GM19397 (cell line): ENCODE data around the gene BMP8A.
A peak's percentile ranks its signal among the peaks of the same experiment; 100 is the strongest.
"Not testable (repeated sequence)": the region's sequence is repeated elsewhere in the genome, so short reads cannot be mapped to it uniquely, and the experiment has no call there.

Experiments
- ATAC-seq: cut with Tn5 transposase; IDR thresholded peaks from one replicate; pipeline ENCODE4 v1.9.1; 2021; ENCODE audit warnings: mild to moderate bottlenecking, moderate library complexity; ENCODE audit not compliant: unreplicated experiment

BMP8A gene

GRCh38 chr1:39525366-39526165 lies 34.1 kb downstream of the BMP8A start:
- ATAC-seq = peak; percentile 96

DNA sequence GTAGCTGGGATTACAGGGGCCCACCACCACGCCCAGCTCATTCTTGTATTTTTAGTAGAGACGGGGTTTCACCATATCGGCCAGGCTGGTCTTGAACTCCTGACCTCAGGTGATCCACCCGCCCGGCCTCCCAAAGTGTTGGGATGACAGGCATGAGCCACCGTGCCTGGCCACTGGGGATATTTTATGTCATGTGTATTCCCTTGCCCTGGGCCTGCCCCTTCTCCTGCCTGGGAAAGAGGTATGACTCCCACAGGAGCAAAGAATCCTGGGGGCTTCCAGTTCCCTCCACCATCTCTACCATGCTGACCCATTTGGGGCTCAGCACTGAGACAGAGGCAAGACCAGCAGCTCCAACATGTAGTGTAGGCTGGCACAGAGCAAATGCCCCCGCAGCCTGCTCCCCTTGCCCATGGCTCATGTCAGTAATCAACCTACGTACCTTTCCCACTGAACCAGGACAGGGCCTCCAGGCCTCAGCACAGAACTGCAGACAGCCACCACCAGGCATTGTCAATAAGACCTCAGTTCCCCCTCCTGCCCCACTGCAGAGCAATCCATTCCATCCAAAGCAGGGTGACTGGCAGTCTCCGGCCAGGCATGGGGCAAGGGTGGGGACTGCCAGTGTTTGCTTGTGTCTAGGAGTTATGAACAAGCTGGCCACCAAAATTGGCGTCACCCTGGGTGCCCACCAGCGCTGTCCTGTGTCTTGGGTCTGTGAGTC lies 35.2 kb downstream of the BMP8A start:
- ATAC-seq = no peak

- not testable (repeated sequence) for ATAC-seq
Measured at GRCh38 chr1:39527190-39527579, 35.7 kb downstream of the BMP8A start.

GRCh38 chr1:39528082-39528481 lies 36.6 kb downstream of the BMP8A start:
- ATAC-seq = no peak

DNA sequence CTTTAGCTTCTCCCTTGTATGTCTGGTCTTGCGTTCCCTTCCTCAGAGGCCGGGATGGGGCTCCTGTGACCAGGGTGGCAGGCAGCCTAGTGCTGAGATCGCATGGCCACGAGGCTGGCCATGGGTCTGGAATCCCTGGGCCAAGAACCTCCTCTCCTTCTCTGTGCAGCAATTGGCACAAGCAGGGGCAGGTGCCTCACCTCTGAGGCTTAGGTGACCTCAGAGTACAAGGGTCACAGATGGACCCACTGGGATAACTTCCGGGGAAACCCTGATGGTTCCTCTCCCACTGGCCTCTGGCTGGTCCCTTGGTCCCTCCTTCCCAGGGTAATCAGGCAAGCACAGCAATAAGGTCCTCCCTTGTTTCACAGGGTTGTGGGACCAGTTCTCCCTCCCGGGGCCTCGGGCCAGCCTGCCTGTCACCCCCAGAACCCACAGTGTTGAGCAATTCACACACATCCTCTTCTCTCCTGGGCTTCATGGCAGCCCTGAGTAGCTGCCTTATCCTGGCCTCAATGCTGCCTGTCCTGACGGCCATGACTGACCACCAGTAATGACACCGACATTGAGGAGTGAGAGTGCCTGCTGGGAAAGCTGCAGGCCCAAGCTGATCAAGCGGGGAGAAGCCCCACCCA lies 38.6 kb downstream of the BMP8A start:
- ATAC-seq = no peak

GRCh38 chr1:39531526-39531925 lies 40.1 kb downstream of the BMP8A start:
- ATAC-seq = no peak

DNA sequence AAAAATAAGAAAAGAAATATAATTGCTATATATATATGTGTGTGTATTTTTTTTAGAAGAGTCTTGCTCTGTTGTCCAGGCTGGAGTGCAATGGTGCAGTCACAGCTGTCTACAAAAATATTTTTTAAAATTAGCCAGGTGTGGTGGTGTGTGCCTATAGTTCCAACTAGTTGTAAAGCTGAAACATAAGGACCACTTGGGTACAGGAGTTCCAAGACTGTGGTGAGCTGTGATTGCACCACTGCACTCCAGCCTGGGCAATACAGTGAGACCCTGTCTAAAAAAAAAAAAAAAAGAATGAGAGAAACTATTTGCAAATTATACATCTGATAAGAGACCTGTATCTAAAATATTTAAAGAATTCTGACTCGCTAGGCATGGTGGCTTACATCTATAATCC lies 42.0 kb downstream of the BMP8A start:
- no peak for ATAC-seq

- no peak for ATAC-seq
Measured at GRCh38 chr1:39538531-39539251, 47.3 kb downstream of the BMP8A start.

GRCh38 chr1:39539252-39539790 lies 47.9 kb downstream of the BMP8A start:
- no peak for ATAC-seq

GRCh38 chr1:39540504-39541031 lies 49.1 kb downstream of the BMP8A start:
- no peak for ATAC-seq

- no peak for ATAC-seq
Measured at GRCh38 chr1:39542924-39543323, 51.5 kb downstream of the BMP8A start.

DNA sequence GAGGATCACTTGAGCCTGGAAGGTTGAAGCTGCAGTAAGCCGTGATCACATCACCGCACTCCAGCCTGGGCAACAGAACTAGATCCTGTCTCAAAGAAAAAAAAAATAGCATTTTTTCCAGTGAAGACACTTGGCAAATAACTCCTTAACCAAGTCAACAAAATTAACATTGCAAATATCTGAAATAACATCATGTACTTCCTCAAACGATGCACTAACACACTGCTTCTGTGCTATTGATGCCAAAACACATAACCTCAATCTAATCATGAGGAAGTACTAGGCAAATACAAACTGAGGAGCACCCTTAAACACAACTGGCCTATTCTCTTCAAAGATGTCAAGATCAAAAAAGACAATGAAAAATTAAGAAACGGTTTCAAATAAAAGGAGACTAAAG lies 52.9 kb downstream of the BMP8A start:
- no peak for ATAC-seq

- ATAC-seq = no peak
Measured at GRCh38 chr1:39545531-39545930, 54.1 kb downstream of the BMP8A start.

- no peak for ATAC-seq
Measured at GRCh38 chr1:39554277-39554676, 62.8 kb downstream of the BMP8A start.

DNA sequence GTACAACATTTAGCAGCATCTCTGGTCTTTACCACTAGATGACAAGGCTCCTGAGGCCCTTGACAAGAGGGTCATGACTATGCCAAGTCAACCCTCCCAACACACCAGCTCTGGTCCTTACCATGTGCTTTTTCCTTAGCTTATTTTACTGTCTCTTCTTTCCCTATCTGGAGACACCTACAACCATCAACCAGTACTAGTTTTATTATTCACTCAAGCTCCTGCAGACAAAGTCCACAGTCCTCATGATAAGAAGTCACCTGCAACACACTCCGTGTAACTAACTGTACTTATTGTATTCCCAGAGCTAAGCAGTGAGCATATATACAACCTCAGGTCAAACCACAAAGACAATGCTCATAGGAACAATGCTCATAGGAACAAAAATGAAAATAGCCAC lies 69.8 kb downstream of the BMP8A start:
- no peak for ATAC-seq

GRCh38 chr1:39562886-39563285 lies 71.5 kb downstream of the BMP8A start:
- no peak for ATAC-seq

DNA sequence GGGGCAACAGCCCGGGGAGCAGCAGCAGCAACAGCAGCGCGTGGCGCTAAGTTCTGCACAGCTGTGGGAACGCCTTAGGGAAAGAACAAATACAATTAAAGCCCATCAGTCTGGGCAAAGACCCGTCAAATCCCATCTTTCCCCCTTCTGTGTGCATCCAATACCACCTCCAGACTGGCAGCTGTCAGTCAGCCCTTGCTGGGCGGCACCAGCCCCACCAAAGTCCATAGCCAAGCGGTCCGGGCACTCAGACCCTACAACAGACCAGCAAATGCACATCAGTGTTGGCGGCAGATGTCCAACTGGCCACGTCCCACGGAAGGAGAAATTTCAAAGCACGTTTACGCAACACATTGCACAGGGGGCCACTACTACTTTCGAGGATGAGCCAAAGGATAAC lies 72.2 kb downstream of the BMP8A start:
- ATAC-seq = no peak

DNA sequence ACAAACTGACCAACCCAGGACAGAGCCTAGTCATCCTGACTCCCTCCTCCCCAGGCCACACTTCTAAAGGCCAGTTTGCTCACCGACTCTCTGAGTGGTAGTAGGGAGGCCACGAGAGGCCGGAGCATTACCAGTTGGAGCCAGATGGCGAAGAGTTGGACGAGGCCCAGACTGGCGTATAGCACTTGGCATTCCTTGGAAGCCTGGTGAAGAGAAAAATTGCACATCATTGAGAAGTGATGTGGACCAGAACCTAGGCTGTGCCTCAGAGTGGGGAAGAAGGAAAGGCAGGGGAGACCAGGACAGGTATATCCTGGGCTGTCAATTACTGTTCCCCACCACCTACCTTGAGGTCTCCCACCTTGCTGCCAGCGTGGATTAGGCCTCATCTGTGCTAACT lies 72.9 kb downstream of the BMP8A start:
- ATAC-seq = no peak

GRCh38 chr1:39564941-39565340 lies 73.5 kb downstream of the BMP8A start:
- no peak for ATAC-seq

DNA sequence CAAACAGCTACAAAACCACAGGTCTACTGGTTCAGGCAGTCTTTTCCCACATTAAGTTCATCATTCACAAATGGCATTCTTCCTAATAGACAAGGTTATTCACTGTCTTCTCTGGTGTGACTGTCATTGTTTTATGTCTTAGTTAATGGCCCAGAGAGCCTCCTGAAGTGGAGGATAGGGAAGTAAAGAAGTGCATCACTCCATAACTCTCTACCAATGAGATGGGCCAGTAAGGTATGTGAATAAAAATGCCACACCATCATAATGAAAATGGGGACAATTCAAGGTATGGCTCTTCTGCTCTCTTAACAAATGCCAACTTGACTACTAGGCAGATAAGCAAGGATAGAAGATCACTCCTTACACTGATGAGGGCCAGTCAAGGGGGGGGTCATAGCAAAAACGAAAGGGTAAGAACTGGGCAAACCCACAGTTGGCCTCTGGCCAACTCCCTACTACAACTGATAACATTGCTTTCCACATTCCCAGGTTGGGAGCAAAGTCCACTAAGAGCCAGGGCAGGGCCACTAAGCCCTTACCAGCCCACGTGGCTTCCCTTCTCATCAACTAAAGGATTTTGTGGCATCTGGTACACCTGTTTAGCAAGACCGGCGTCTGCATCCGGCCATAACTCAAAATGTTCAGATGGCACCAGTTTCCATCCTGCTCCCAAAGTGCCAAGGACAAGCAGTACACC lies 75.2 kb downstream of the BMP8A start:
- no peak for ATAC-seq
